ENCODE results near the gene RPL31.
A peak's percentile ranks its signal among the peaks of the same experiment; 100 is the strongest.

RPL31 gene

GRCh38 chr2:101012054-101012705 lies 10.1 kb downstream of the RPL31 start:
- no peak for TF ChIP-seq CTCF (conservative IDR thresholded peaks at IDR 0.05; ENCODE audit: low read length)
- no peak overlapping the region for H3K4me3 ChIP-seq (ENCODE audit: low read length)
- DNase-seq (ENCODE audit: low read depth): no peak

DNA sequence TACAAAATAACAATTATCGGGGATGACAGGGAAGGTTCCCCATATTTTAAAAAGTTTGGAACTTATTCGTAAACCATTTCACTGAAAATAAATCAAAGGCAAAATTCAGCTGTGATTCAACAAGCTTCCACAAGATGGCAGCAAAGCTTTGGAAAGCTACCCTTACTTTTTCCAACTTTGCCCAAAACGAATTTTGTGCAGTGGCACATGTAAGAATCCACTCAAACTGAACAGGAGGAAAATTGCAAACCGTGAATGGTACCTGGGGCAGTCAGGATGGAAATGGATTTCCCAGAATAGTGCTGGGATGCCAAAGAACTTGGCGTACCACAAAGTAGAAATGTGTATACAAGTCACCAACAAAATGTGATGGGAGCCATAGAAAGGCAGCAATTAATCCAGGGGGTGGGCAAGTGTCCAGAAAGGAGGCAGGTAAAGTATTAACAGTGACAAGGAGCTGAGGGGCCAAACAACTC lies 10.7 kb downstream of the RPL31 start:
- TF ChIP-seq CTCF (conservative IDR thresholded peaks at IDR 0.05; ENCODE audit: low read length): peak; percentile 83
- DNase-seq (ENCODE audit: low read depth): peak; percentile 42
- H3K4me3 ChIP-seq (ENCODE audit: low read length): no peak overlapping the region

DNA sequence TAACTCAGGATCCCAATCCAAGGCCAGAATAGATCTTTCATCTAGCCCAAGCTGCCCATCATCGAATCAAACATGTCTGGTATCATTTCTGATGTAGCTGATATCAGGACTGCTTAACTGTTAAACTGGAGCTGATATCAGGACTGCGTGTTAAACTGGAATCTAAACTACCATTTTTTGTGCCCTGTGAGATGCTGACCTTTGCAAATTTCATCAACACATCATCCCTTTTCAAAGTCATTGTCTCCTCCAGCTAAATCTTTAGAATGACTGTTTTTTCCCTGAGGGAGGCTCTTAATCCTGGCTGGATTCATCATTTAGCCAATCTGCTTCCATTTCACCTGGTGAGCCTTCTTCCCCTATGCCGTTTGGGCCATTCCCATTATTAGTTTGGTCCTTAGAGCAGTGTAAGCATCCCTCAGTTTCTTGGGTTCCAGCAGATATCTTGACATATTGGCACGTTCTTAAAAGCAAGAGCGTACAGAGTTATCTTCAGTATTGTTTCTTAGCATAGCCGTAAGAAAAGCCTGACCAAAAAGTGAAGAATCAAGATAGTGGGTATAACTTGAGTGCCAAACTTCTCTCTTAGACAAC lies 12.3 kb downstream of the RPL31 start:
- no peak overlapping the region for H3K4me3 ChIP-seq (ENCODE audit: low read length)
- TF ChIP-seq CTCF (conservative IDR thresholded peaks at IDR 0.05; ENCODE audit: low read length): no peak
- DNase-seq (ENCODE audit: low read depth): no peak

GRCh38 chr2:101017371-101017770 lies 15.3 kb downstream of the RPL31 start:
- TF ChIP-seq CTCF (conservative IDR thresholded peaks at IDR 0.05; ENCODE audit: low read length): no peak
- no peak for DNase-seq (ENCODE audit: low read depth)
- no peak overlapping the region for H3K4me3 ChIP-seq (ENCODE audit: low read length)

GRCh38 chr2:101018934-101019333 lies 16.8 kb downstream of the RPL31 start:
- no peak for DNase-seq (ENCODE audit: low read depth)
- no peak overlapping the region for H3K4me3 ChIP-seq (ENCODE audit: low read length)
- TF ChIP-seq CTCF (conservative IDR thresholded peaks at IDR 0.05; ENCODE audit: low read length): no peak

DNA sequence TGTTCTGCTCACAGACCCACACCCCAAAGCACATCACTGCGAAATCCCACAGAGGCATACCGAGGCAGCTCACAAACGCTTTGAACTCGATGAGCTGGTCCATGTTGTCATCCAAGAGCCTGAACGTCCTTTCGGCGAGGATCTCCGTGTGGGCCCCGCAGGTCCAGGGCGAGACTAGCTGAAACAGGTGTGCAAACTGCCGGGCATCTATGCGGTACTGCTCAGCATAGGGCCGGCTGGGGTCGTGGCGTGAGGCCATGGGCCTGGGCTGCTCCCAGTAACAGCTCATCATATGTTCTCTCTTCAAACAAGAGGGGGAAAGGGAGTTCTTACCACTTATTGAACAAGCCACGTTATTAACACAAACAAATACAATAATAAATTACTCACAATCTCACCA lies 20.1 kb downstream of the RPL31 start:
- H3K4me3 ChIP-seq (ENCODE audit: low read length): no peak overlapping the region

More for the DNA sequence above, 20.1 kb downstream of the RPL31 start:
- DNase-seq (ENCODE audit: low read depth): no peak
- no peak for TF ChIP-seq CTCF (conservative IDR thresholded peaks at IDR 0.05; ENCODE audit: low read length)
